Psoas muscle (tissue), 8 donors: ENCODE data around the gene TLR6. TPM values are rescaled to one million over a fixed set of nuclear protein-coding genes. Genes with fewer than 3 reads are reported as not detected.

Experiments
- ATAC-seq, 4 donors: fragments of 200-7000 bp; cut with Tn5 transposase; one replicate each; pipeline ENCODE4 v1.9.1; 2020; ENCODE audit warnings: moderate library complexity in 3 of 4, mild to moderate bottlenecking in 2 of 4
- DNase-seq, 2 donors: peaks; one replicate each; pipeline ENCODE4 v3.0.0-alpha.2; 2020
- H3K27ac ChIP-seq: fragments of 200-600 bp; one replicate; pipeline ENCODE4 v1.8.0; 2022
- H3K27me3 ChIP-seq, 3 donors: fragments of 200-600 bp in 1 of 3; one replicate each; pipeline versions ENCODE4 v1.6.1 to v1.8.0; 2013 to 2022; ENCODE audit warnings: low read length in 2 of 3, mild to moderate bottlenecking in 2 of 3, moderate library complexity in 1 of 3; ENCODE audit not compliant: insufficient read depth in 3 of 3
- H3K36me3 ChIP-seq, 2 donors: fragments of 200-600 bp in 1 of 2; one replicate each; pipeline versions ENCODE4 v1.6.1 to v1.8.0; 2013 to 2022; ENCODE audit warnings: low read depth in 1 of 2, mild to moderate bottlenecking in 1 of 2, moderate library complexity in 1 of 2; ENCODE audit not compliant: insufficient read depth in 1 of 2
- H3K4me1 ChIP-seq: fragments of 200-600 bp; one replicate; pipeline ENCODE4 v1.8.0; 2022
- H3K4me3 ChIP-seq: fragments of 200-600 bp; one replicate; pipeline ENCODE4 v1.8.0; 2022; ENCODE audit warnings: mild to moderate bottlenecking
- H3K9me3 ChIP-seq: fragments of 200-600 bp; one replicate; pipeline ENCODE4 v1.8.0; 2022
- CTCF ChIP-seq: fragments of 200-600 bp; IDR thresholded peaks from one replicate; pipeline ENCODE4 v1.8.0; 2022; ENCODE audit warnings: antibody characterized with exemption
- WGBS, 3 donors: extraction: QIAGEN DNeasy Blood & Tissue Kit; methylation state at CpG; one replicate each; pipeline versions ENCODE4 v1.1.6 to v1.1.7; 2013; 5-methylcytosine and 5-hydroxymethylcytosine counted together
- intact Hi-C, 2 donors: fragments of 100-400 bp; cut with DNase I; formaldehyde crosslinking; loops; one replicate each; pipeline versions ENCODE4 v1.11.0 to v1.14.2; 2022
- polyA plus RNA-seq, 3 donors: library from polyadenylated mRNA; stranded (reverse); fragments of 200-250 nt; gene quantifications; one replicate each; pipeline ENCODE4 v1.2.3, GENCODE V29; 2013
- total RNA-seq, 4 donors: library from RNA; stranded (reverse); fragmentation: NEBNext Ultra II Directional in 2 of 4; extraction: Animal tissue kit (Norgen Biotek cat#: 25700) in 2 of 4; gene quantifications; one replicate each; pipeline versions ENCODE4 v1.2.1 to v1.2.4, GENCODE V29; 2021 to 2023
- donor health status: healthy with polysubstance abuse.
- donor health status: DM: no; HTN: no; CAD: no; lungs with moderate emphysema.
- donor health status: Bipolar disorder and iron deficiency.
- donor health status: healthy.
- donor health status: DM: yes; HTN: yes; CAD: no.
- donor health status: DM: no; HTN: no; CAD: no.
- donor health status: DM: no; HTN: no; CAD: no.
- donor health status: DM: yes; HTN: yes; CAD: no.

The TLR6 gene
- total and polyA plus RNA-seq, 7 donors, result 0.12 to 1.3 (median 0.79) TPM

- H3K4me3 ChIP-seq, result no peak overlapping the region
- H3K9me3 ChIP-seq, result no peaks in the 10 kb centered on the region
- peaks cover 0 to 60% of the 10 kb centered on the region in 2 donors for H3K36me3 ChIP-seq
- intact Hi-C loops, result no loop called here
- H3K4me1 ChIP-seq, result no peaks in the 10 kb centered on the region
- DNase-seq (no peak), ATAC-seq (peak in 1 of 4 donors; percentile 43)
- no peak for TF ChIP-seq CTCF
- H3K27ac ChIP-seq, result no peak overlapping the region
- WGBS, 3 donors, result 55 to 74% (median 56%) methylated on average over 7 of the region's 7 CpGs
- no peaks in the 10 kb centered on the region for H3K27me3 ChIP-seq
These were observed 37.8 kb upstream of the TLR6 start for GRCh38 chr4:38894322-38894982.

- Histone ChIP-seq H3K36me3 (peaks cover 0 to 48% of the 10 kb centered on the region in 2 donors), H3K27ac (no peak overlapping the region)
- intact Hi-C loops, result no loop called here
These were observed 34.7 kb upstream of the TLR6 start for GRCh38 chr4:38891051-38891983.

GRCh38 chr4:38889143-38889542 is 32.5 kb upstream of the TLR6 start:
- no peak for TF ChIP-seq CTCF
- DNase-seq (no peak), ATAC-seq (no peak)
- Histone ChIP-seq H3K9me3 (no peaks in the 10 kb centered on the region), H3K4me3 (no peak overlapping the region), H3K36me3 (peaks cover 0 to 41% of the 10 kb centered on the region in 2 donors), H3K4me1 (no peaks in the 10 kb centered on the region), H3K27ac (peak overlapping the region; percentile 53), H3K27me3 (no peaks in the 10 kb centered on the region)
- WGBS, 3 donors, result 90 to 100% (median 94%) methylated on average over 1 of the region's 1 CpG
- intact Hi-C loops, result no loop called here

More at GRCh38 chr4:38891051-38891983, 34.7 kb upstream of the TLR6 start:
- no peak for TF ChIP-seq CTCF
- DNase-seq (no peak), ATAC-seq (no peak)
- Histone ChIP-seq H3K9me3 (no peaks in the 10 kb centered on the region), H3K4me3 (no peak overlapping the region), H3K27me3 (no peaks in the 10 kb centered on the region), H3K4me1 (no peaks in the 10 kb centered on the region)
- 83 to 89% (median 86%) methylated on average over 10 of the region's 10 CpGs for WGBS, 3 donors

GRCh38 chr4:38884254-38884653 is 27.6 kb upstream of the TLR6 start:
- DNase-seq, result no peak
- TF ChIP-seq CTCF, result no peak
- H3K4me1 ChIP-seq, result no peaks in the 10 kb centered on the region
- intact Hi-C loops, result no loop called here
- WGBS, 3 donors, result 98 to 100% (median 98%) methylated on average over 4 of the region's 4 CpGs
- no peak overlapping the region for H3K4me3 ChIP-seq
- H3K27ac ChIP-seq, result no peak overlapping the region
- no peaks in the 10 kb centered on the region for H3K9me3 ChIP-seq
- no peaks in the 10 kb centered on the region for H3K27me3 ChIP-seq
- no peak for ATAC-seq
- peaks cover 0 to 22% of the 10 kb centered on the region in 2 donors for H3K36me3 ChIP-seq
